CD14-positive monocyte (primary cell): Measurements from ENCODE around the gene SHISA6. TPM values are rescaled to one million over a fixed set of nuclear protein-coding genes. Genes with fewer than 3 reads are reported as not detected.

ENCODE experiments used
- DNase-seq, 3 donors: peaks; one replicate each; pipeline ENCODE4 v3.0.0-alpha.2; 2011 to 2022
- H2AFZ ChIP-seq: 2 replicates; pipeline ENCODE4 v1.6.0; 2012; ENCODE audit warnings: mild to moderate bottlenecking, low read depth, low read length, inconsistent platforms; ENCODE audit not compliant: insufficient read depth, poor library complexity, severe bottlenecking
- H3K27ac ChIP-seq, 2 donors: 1 replicate in 1 of 2; 2 replicates in 1 of 2; pipeline ENCODE4 v1.5.1; 2012 to 2013; ENCODE audit warnings: low read length in 2 of 2, control low read depth in 1 of 2, inconsistent platforms in 1 of 2, low read depth in 1 of 2, mild to moderate bottlenecking in 1 of 2
- H3K27me3 ChIP-seq, 2 donors: one replicate each; pipeline versions ENCODE4 v1.6.0 to v1.6.1; 2011 to 2013; ENCODE audit warnings: low read length in 2 of 2; ENCODE audit not compliant: control insufficient read depth in 2 of 2, insufficient read depth in 2 of 2
- H3K36me3 ChIP-seq, 2 donors: replicated peaks in 1 of 2; 1 replicate in 1 of 2; 2 replicates in 1 of 2; pipeline versions ENCODE4 v1.5.1 to v1.6.1; 2012 to 2013; ENCODE audit warnings: low read length in 2 of 2, control low read depth in 1 of 2, inconsistent platforms in 1 of 2, mild to moderate bottlenecking in 1 of 2; ENCODE audit not compliant: insufficient read depth in 2 of 2, control insufficient read depth in 1 of 2
- H3K4me1 ChIP-seq, 2 donors: 1 replicate in 1 of 2; 2 replicates in 1 of 2; pipeline versions ENCODE4 v1.5.1 to v1.6.1; 2012 to 2013; ENCODE audit warnings: low read length in 2 of 2, control low read depth in 1 of 2, inconsistent platforms in 1 of 2, mild to moderate bottlenecking in 1 of 2, moderate library complexity in 1 of 2; ENCODE audit not compliant: insufficient read depth in 2 of 2, control insufficient read depth in 1 of 2
- H3K4me2 ChIP-seq: replicated peaks from 2 replicates; pipeline ENCODE3; 2012; ENCODE audit warnings: low read length, moderate library complexity, mild to moderate bottlenecking; ENCODE audit not compliant: poor library complexity, severe bottlenecking; ENCODE audit errors: extremely low read depth
- H3K4me3 ChIP-seq, 3 experiments: fragments of 200-600 bp in 1 of 3; sonication (generic) in 1 of 3; replicated peaks in 1 of 3; 1 replicate in 2 of 3; 2 replicates in 1 of 3; pipeline ENCODE4 v1.5.1; 2011 to 2013; ENCODE audit warnings: low read length in 3 of 3, mild to moderate bottlenecking in 3 of 3, control low read depth in 2 of 3, low read depth in 2 of 3, inconsistent platforms in 1 of 3, moderate library complexity in 1 of 3
- H3K79me2 ChIP-seq: 2 replicates; pipeline ENCODE4 v1.6.0; 2012; ENCODE audit warnings: mild to moderate bottlenecking, control low read depth, inconsistent platforms, low read length, moderate library complexity; ENCODE audit not compliant: insufficient read depth
- H3K9ac ChIP-seq: 2 replicates; pipeline ENCODE4 v1.6.0; 2017; ENCODE audit warnings: low read length, mild to moderate bottlenecking; ENCODE audit not compliant: insufficient read depth, poor library complexity, severe bottlenecking
- H3K9me3 ChIP-seq, 2 donors: replicated peaks in 1 of 2; 1 replicate in 1 of 2; 2 replicates in 1 of 2; pipeline versions ENCODE4 v1.5.1 to v1.6.1; 2012 to 2013; ENCODE audit warnings: low read length in 2 of 2, control low read depth in 1 of 2; ENCODE audit not compliant: control insufficient read depth in 1 of 2, insufficient read depth in 1 of 2
- H4K20me1 ChIP-seq: 2 replicates; pipeline ENCODE4 v1.6.0; 2012; ENCODE audit warnings: mild to moderate bottlenecking, low read length, control low read depth, moderate library complexity; ENCODE audit not compliant: insufficient read depth
- H3K27ac Mint-ChIP-seq, 7 donors: one replicate each; pipeline ENCODE4 v1.8.0; 2020; ENCODE audit warnings: mild to moderate bottlenecking in 7 of 7, mixed read lengths in 7 of 7, moderate library complexity in 6 of 7, inconsistent platforms in 2 of 7
- H3K27me3 Mint-ChIP-seq, 3 donors: one replicate each; pipeline ENCODE4 v1.8.0; 2021 to 2022; ENCODE audit warnings: low read depth in 3 of 3, mild to moderate bottlenecking in 3 of 3, mixed read lengths in 3 of 3, moderate library complexity in 3 of 3, inconsistent platforms in 1 of 3
- H3K36me3 Mint-ChIP-seq, 2 donors: one replicate each; pipeline ENCODE4 v1.8.0; 2020; ENCODE audit warnings: mixed read lengths in 2 of 2, inconsistent platforms in 1 of 2, mild to moderate bottlenecking in 1 of 2
- H3K4me1 Mint-ChIP-seq: one replicate; pipeline ENCODE4 v1.8.0; 2020; ENCODE audit warnings: mild to moderate bottlenecking, mixed read lengths
- H3K4me3 Mint-ChIP-seq, 2 donors: one replicate each; pipeline ENCODE4 v1.8.0; 2020; ENCODE audit warnings: mild to moderate bottlenecking in 2 of 2, mixed read lengths in 2 of 2, moderate library complexity in 1 of 2
- H3K9me3 Mint-ChIP-seq, 7 donors: one replicate each; pipeline ENCODE4 v1.8.0; 2020 to 2022; ENCODE audit warnings: mixed read lengths in 7 of 7, mild to moderate bottlenecking in 6 of 7, moderate library complexity in 6 of 7, inconsistent platforms in 2 of 7
- WGBS: methylation state at CpG from one replicate; pipeline ENCODE4 v1.1.5; 2013; ENCODE audit warnings: missing lambda C conversion rate; ENCODE audit not compliant: insufficient coverage; 5-methylcytosine and 5-hydroxymethylcytosine counted together
- intact Hi-C, 2 donors: fragments of 100-400 bp; cut with micrococcal nuclease; formaldehyde crosslinking; loops; one replicate each; pipeline versions ENCODE4 v1.15.0 to v1.15.1; 2023
- polyA plus RNA-seq, 3 donors: library from polyadenylated mRNA; depleted of rRNA in 1 of 3; unstranded in 2 of 3; stranded (reverse) in 1 of 3; fragments of 300-500 nt in 2 of 3; fragments of >200 nt in 1 of 3; fragmentation: Illumina TruSeq in 2 of 3; gene quantifications; 1 replicate in 2 of 3; 2 replicates in 1 of 3; pipeline ENCODE4 v1.2.3, GENCODE V29; 2012 to 2021
- TF ChIP-seq, protein P1 (sequence below): fragments of 200-600 bp; IDR thresholded peaks from one replicate; pipeline ENCODE4 v1.8.0; 2022; ENCODE audit warnings: antibody characterized with exemption, mild to moderate bottlenecking

Gene SHISA6
- polyA plus RNA-seq, 3 donors: not detected

- H3K4me3 Mint-ChIP-seq: no peak overlapping the region
- no CpG with 5 or more reads among the region's 3 CpGs for WGBS
- Histone ChIP-seq H2AFZ (no peak overlapping the region), H3K27me3 (no peaks in the 10 kb centered on the region), H3K4me1 (no peaks in the 10 kb centered on the region), H3K9me3 (peaks cover 0 to 3% of the 10 kb centered on the region in 2 donors), H3K4me3 (no peak overlapping the region), H3K4me2 (no peak overlapping the region), H3K9ac (no peak overlapping the region), H3K27ac (no peak overlapping the region), H4K20me1 (no peaks in the 10 kb centered on the region), H3K79me2 (no peaks in the 10 kb centered on the region), H3K36me3 (no peaks in the 10 kb centered on the region)
- DNase-seq: no peak
- H3K9me3 Mint-ChIP-seq: peaks cover 0 to 5% (median under 1%) of the 10 kb centered on the region in 7 donors
- no peak overlapping the region for H3K27ac Mint-ChIP-seq
- intact Hi-C loops: no loop called here
- H3K36me3 Mint-ChIP-seq: no peaks in the 10 kb centered on the region
- H3K4me1 Mint-ChIP-seq: no peaks in the 10 kb centered on the region
- H3K27me3 Mint-ChIP-seq: peaks cover 0 to 4% (median 0%) of the 10 kb centered on the region in 3 donors
- TF ChIP-seq, protein P1, sequence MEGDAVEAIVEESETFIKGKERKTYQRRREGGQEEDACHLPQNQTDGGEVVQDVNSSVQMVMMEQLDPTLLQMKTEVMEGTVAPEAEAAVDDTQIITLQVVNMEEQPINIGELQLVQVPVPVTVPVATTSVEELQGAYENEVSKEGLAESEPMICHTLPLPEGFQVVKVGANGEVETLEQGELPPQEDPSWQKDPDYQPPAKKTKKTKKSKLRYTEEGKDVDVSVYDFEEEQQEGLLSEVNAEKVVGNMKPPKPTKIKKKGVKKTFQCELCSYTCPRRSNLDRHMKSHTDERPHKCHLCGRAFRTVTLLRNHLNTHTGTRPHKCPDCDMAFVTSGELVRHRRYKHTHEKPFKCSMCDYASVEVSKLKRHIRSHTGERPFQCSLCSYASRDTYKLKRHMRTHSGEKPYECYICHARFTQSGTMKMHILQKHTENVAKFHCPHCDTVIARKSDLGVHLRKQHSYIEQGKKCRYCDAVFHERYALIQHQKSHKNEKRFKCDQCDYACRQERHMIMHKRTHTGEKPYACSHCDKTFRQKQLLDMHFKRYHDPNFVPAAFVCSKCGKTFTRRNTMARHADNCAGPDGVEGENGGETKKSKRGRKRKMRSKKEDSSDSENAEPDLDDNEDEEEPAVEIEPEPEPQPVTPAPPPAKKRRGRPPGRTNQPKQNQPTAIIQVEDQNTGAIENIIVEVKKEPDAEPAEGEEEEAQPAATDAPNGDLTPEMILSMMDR: no peak
Measured at GRCh38 chr17:11216976-11217375, 24.0 kb upstream of the SHISA6 start.

GRCh38 chr17:11221196-11221595, 19.8 kb upstream of the SHISA6 start:
- TF ChIP-seq, protein P1: no peak
- H3K4me2 ChIP-seq: no peak overlapping the region

More at GRCh38 chr17:11221196-11221595, 19.8 kb upstream of the SHISA6 start:
- H3K36me3 ChIP-seq: no peaks in the 10 kb centered on the region
- Mint-ChIP-seq H3K4me3 (no peak overlapping the region), H3K4me1 (no peaks in the 10 kb centered on the region), H3K36me3 (no peaks in the 10 kb centered on the region), H3K9me3 (peaks cover 0 to 7% (median 1%) of the 10 kb centered on the region in 7 donors), H3K27ac (no peak overlapping the region), H3K27me3 (peaks cover 0 to 5% (median 2%) of the 10 kb centered on the region in 3 donors)
- H3K4me1 ChIP-seq: no peaks in the 10 kb centered on the region
- H3K4me3 ChIP-seq: no peak overlapping the region
- no peaks in the 10 kb centered on the region for H3K27me3 ChIP-seq
- no peaks in the 10 kb centered on the region for H4K20me1 ChIP-seq
- intact Hi-C loops: no loop called here
- no peak overlapping the region for H2AFZ ChIP-seq
- no peaks in the 10 kb centered on the region for H3K79me2 ChIP-seq
- no peak for DNase-seq
- H3K27ac ChIP-seq: no peak overlapping the region
- H3K9ac ChIP-seq: no peak overlapping the region
- no peaks in the 10 kb centered on the region for H3K9me3 ChIP-seq
- WGBS: no CpG with 5 or more reads among the region's 4 CpGs
